ENCODE measurements around the gene PKNOX1. TPM values are rescaled to one million over a fixed set of nuclear protein-coding genes. Genes with fewer than 3 reads are reported as not detected.
"Not testable (repeated sequence)": the region's sequence is repeated elsewhere in the genome, so short reads cannot be mapped to it uniquely, and the experiment has no call there.

Gene PKNOX1
- polyA plus RNA-seq, 4 donors = 4.7 to 11.8 (median 6.0) TPM

DNA sequence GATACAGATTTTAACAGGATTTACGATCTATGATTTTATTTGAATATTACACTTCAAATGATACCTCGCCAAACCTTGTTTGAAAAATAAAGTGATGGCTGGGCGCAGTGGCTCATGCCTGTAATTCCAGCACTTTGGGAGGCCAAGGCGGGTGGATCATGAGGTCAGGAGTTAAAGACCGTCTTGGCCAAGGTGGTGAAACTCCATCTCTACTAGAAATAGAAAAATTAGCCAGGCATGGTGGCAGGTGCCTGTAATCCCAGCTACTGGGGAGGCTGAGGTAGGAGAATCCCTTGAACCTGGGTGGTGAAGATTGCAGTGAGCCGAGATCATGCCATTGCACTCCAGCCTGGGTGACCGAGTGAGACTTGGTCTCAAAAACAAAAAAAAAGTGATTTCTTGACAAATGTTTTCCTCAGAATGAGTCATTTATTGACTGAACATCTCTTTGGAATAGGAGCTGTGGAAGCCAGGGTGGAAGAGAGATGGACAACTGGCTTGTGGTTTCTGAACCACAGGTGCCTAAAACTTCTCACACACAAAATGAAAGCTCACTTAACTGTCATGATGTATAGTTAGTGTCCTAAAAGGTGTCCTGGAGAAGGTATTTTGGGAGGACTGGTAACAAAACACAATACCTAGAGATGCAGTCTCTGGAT lies 11.9 kb downstream of the PKNOX1 start:
- peaks cover 0 to 8% (median 0%) of the 10 kb centered on the region in 3 donors for H3K36me3 ChIP-seq (ENCODE audit: control insufficient read depth in 3 of 3, insufficient read depth in 2 of 3, low read depth in 1 of 3, low read length in 3 of 3)
- H3K4me1 ChIP-seq (ENCODE audit: control insufficient read depth in 3 of 3, insufficient read depth in 2 of 3, low read depth in 1 of 3, low read length in 2 of 3) = peaks cover 0 to 2% (median 0%) of the 10 kb centered on the region in 3 donors
- no peak for DNase-seq
- no peak overlapping the region for H3K27ac ChIP-seq (ENCODE audit: low read depth in 1 of 3, low read length in 2 of 3)
- no peaks in the 10 kb centered on the region for H3K27me3 ChIP-seq (ENCODE audit: control insufficient read depth in 3 of 3, insufficient read depth in 3 of 3, low read length in 3 of 3)
- no peaks in the 10 kb centered on the region for H3K9me3 ChIP-seq (ENCODE audit: control insufficient read depth in 2 of 2, insufficient read depth in 1 of 2, low read depth in 1 of 2, low read length in 1 of 2)
- WGBS, 3 donors = 89 to 94% (median 92%) methylated on average over 7 of the region's 7 CpGs
- H3K4me3 ChIP-seq (ENCODE audit: low read depth in 1 of 3, low read length in 3 of 3) = no peak overlapping the region
- no peak for FAIRE-seq

DNA sequence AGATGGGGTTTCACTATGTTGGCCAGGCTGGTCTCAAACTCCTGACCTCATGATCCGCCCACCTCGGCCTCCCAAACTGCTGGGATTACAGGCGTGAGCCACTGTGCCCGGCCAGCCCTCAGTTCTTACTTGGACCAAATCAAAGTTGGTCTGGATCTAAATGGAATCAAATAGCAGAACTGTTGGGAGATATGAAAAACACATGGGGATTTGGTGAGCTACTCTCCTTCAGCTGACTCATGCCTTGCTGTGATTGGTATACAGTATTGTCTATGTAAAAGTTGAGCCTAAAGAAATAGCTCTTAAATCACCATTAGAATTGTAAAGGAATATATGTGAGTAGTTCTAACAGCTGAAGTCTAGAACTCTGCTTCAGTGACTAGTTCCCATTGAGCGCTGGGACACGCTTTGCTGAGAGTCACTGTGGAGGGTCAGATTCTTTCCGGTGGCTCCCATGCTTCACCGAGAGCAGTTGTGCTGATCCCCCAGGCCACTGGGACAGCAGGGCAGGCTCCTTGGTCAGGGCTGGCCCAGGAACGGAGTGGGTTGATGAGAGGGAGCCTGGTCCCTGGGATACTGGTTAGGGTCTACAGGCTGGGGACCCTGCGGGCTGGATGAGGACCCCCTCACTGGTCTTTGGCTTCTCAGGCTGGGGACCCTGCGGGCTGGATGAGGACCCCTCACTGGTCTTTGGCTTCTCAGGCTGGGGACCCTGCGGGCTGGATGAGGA lies 14.0 kb downstream of the PKNOX1 start:
- no peak overlapping the region for H3K27ac ChIP-seq (ENCODE audit: low read depth in 1 of 3, low read length in 2 of 3)
- H3K36me3 ChIP-seq (ENCODE audit: control insufficient read depth in 3 of 3, insufficient read depth in 2 of 3, low read depth in 1 of 3, low read length in 3 of 3) = peaks cover 0 to 12% (median 0%) of the 10 kb centered on the region in 3 donors
- DNase-seq (no peak), FAIRE-seq (no peak)
- peaks cover 0 to 2% (median 0%) of the 10 kb centered on the region in 3 donors for H3K4me1 ChIP-seq (ENCODE audit: control insufficient read depth in 3 of 3, insufficient read depth in 2 of 3, low read depth in 1 of 3, low read length in 2 of 3)
- WGBS, 3 donors = 89 to 98% (median 95%) methylated on average over 10 to 12 of the region's 12 CpGs
- no peak overlapping the region for H3K4me3 ChIP-seq (ENCODE audit: low read depth in 1 of 3, low read length in 3 of 3)
- H3K27me3 ChIP-seq (ENCODE audit: control insufficient read depth in 3 of 3, insufficient read depth in 3 of 3, low read length in 3 of 3) = no peaks in the 10 kb centered on the region
- H3K9me3 ChIP-seq (ENCODE audit: control insufficient read depth in 2 of 2, insufficient read depth in 1 of 2, low read depth in 1 of 2, low read length in 1 of 2) = no peaks in the 10 kb centered on the region

DNA sequence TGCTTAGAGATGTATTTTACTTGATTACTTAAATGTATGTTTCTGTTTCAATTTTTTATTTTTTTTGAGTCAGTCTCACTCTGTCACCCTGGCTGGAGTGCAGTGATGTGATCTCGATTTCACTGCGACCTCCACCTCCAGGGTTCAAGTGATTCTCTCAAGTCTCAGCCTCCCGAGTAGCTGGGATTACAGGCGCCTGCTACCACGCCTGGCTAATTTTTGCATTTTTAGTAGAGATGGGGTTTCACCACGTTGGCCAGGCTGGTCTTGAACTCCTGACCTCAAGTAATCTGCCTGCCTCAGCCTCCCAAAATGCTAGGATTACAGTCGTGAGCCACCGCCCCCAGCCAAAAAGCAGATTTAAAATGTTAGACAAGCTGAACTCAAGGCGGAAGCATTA lies 15.0 kb downstream of the PKNOX1 start:
- not testable (repeated sequence) for FAIRE-seq; H3K27me3 ChIP-seq (ENCODE audit: control insufficient read depth in 3 of 3, insufficient read depth in 3 of 3, low read length in 3 of 3); H3K27ac ChIP-seq (ENCODE audit: low read depth in 1 of 3, low read length in 2 of 3); H3K9me3 ChIP-seq (ENCODE audit: control insufficient read depth in 2 of 2, insufficient read depth in 1 of 2, low read depth in 1 of 2, low read length in 1 of 2); H3K4me3 ChIP-seq (ENCODE audit: low read depth in 1 of 3, low read length in 3 of 3); DNase-seq; H3K4me1 ChIP-seq (ENCODE audit: control insufficient read depth in 3 of 3, insufficient read depth in 2 of 3, low read depth in 1 of 3, low read length in 2 of 3)
- H3K36me3 ChIP-seq (ENCODE audit: control insufficient read depth in 3 of 3, insufficient read depth in 2 of 3, low read depth in 1 of 3, low read length in 3 of 3) = peaks cover 0 to 12% (median 0%) of the 10 kb centered on the region in 3 donors
- WGBS, 3 donors = 76 to 86% (median 82%) methylated on average over 9 of the region's 9 CpGs

DNA sequence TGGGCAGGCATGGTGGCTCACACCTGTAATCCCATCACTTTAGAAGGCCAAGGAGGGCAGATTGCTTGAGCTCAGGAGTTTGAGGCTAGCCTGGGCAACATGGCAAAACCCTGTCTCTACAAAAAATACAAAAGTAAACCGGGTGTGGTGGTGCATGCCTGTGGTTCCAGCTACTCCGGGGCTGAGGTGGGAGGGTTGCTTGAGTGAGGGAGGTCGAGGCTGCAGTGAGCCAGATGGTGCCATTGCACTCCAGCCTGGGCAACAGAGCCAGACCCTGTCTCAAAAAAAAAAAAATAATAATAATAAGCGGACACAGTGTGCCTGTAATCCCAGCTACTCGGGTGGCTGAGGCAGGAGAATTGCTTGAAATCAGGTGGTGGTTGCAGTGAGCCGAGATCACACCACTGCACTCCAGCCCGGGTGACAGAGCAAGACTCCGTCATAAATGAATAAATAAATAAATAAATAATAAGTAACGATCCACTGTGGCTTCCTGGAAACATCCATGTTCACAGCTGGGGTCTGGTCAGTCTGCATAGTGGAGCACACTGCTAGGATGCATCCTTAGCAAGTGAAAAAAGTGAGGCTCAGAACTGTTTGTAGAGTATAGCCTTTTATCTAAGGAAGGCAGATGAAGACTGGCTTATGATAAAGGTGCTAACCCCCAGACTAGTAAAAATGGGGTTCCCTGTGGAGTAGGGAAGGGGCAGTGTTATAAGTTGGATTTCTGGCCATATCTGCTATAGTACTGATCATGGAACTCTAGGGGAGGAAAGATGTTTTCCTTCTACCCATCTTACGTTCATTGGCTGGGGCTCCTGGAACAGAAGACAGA lies 15.7 kb downstream of the PKNOX1 start:
- no peaks in the 10 kb centered on the region for H3K27me3 ChIP-seq (ENCODE audit: control insufficient read depth in 3 of 3, insufficient read depth in 3 of 3, low read length in 3 of 3)
- H3K4me1 ChIP-seq (ENCODE audit: control insufficient read depth in 3 of 3, insufficient read depth in 2 of 3, low read depth in 1 of 3, low read length in 2 of 3) = peaks cover 0 to 2% (median 0%) of the 10 kb centered on the region in 3 donors
- H3K9me3 ChIP-seq (ENCODE audit: control insufficient read depth in 2 of 2, insufficient read depth in 1 of 2, low read depth in 1 of 2, low read length in 1 of 2) = no peaks in the 10 kb centered on the region
- H3K4me3 ChIP-seq (ENCODE audit: low read depth in 1 of 3, low read length in 3 of 3) = no peak overlapping the region
- WGBS, 3 donors = 61 to 74% (median 69%) methylated on average over 10 of the region's 10 CpGs
- H3K27ac ChIP-seq (ENCODE audit: low read depth in 1 of 3, low read length in 2 of 3) = no peak overlapping the region
- no peak for DNase-seq
- peaks cover 0 to 12% (median 0%) of the 10 kb centered on the region in 3 donors for H3K36me3 ChIP-seq (ENCODE audit: control insufficient read depth in 3 of 3, insufficient read depth in 2 of 3, low read depth in 1 of 3, low read length in 3 of 3)
- FAIRE-seq = no peak

DNA sequence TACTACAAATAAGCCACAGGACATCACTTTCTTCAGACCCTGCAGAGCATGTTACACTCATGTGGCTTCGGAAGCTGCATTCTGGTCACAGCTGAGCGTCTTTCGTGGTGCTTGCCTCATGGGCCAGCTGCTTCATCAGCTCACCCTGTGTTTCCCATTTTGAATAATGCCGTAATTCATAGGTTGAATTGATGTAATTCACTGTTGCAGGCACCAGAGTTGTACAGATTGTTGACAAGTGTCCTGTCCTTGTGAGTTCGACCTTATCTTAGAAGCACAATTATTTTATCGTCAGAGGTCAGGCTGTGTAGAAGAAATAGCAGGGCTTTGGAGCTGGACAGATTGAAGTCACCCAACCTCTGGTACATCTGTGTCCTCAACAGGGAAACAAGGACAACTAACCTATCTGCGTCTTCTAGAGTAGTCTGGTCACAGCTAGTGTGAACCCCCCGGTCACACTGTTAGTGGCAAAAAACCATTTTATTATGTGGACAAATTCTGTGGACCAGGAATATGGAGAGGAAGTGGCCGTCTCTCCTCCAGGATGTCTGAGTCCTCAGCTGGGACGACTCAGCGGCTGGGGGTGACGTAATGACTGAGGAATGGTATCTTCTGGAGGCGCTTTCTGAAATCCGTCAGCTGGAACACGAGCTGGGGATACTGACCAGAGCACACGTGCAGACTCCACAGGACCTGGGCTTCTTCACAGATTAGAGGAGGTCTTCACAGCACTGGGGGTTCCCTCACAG lies 17.8 kb downstream of the PKNOX1 start:
- Histone ChIP-seq H3K4me3 (ENCODE audit: low read depth in 1 of 3, low read length in 3 of 3) (no peak overlapping the region), H3K36me3 (ENCODE audit: control insufficient read depth in 3 of 3, insufficient read depth in 2 of 3, low read depth in 1 of 3, low read length in 3 of 3) (peaks cover 0 to 10% (median 0%) of the 10 kb centered on the region in 3 donors), H3K4me1 (ENCODE audit: control insufficient read depth in 3 of 3, insufficient read depth in 2 of 3, low read depth in 1 of 3, low read length in 2 of 3) (peaks cover 0 to 2% (median 0%) of the 10 kb centered on the region in 3 donors), H3K9me3 (ENCODE audit: control insufficient read depth in 2 of 2, insufficient read depth in 1 of 2, low read depth in 1 of 2, low read length in 1 of 2) (no peaks in the 10 kb centered on the region), H3K27ac (ENCODE audit: low read depth in 1 of 3, low read length in 2 of 3) (peak overlapping the region in 2 of 3 donors; percentile 17 to 53), H3K27me3 (ENCODE audit: control insufficient read depth in 3 of 3, insufficient read depth in 3 of 3, low read length in 3 of 3) (no peaks in the 10 kb centered on the region)
- 57 to 76% (median 73%) methylated on average over 16 of the region's 16 CpGs for WGBS, 3 donors
- no peak for FAIRE-seq
- peak in 1 of 2 donors; percentile 47 for DNase-seq

DNA sequence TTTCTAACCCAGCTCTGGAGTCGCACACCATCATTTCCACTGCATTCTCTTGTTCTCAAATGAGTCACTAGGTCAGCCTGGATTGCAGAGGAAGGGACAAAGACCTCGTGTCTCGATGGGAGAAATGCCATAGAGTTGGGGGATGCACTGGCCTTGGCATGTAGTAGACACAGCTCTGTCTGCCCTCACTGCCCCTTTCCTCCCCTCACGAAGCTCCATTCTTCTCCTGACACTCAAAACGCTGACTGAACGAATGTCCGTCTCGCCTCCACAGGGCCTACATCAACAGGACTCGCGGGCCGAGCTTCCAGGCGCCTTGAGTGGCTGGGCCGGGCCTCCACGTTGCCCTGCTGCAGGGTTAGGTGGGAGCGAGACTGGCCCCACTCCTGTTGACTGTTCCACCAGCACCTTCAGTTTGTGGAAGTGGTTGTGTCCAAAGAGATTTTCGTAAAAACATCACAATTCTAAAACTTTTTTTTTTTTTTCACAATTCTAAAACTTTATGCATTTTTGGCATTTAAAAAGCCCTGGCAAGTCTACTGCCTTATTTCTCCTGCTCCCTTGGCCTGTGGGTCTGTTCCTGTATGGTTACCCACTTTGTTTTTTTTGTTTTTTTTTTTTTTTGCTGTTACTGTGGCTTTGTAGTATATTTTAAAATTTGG lies 18.8 kb downstream of the PKNOX1 start:
- Histone ChIP-seq H3K4me1 (ENCODE audit: control insufficient read depth in 3 of 3, insufficient read depth in 2 of 3, low read depth in 1 of 3, low read length in 2 of 3) (peaks cover 0 to 2% (median 0%) of the 10 kb centered on the region in 3 donors), H3K9me3 (ENCODE audit: control insufficient read depth in 2 of 2, insufficient read depth in 1 of 2, low read depth in 1 of 2, low read length in 1 of 2) (peaks cover 0 to 9% of the 10 kb centered on the region in 2 donors), H3K27ac (ENCODE audit: low read depth in 1 of 3, low read length in 2 of 3) (peak overlapping the region in 2 of 3 donors; percentile 17 to 53), H3K4me3 (ENCODE audit: low read depth in 1 of 3, low read length in 3 of 3) (no peak overlapping the region), H3K27me3 (ENCODE audit: control insufficient read depth in 3 of 3, insufficient read depth in 3 of 3, low read length in 3 of 3) (no peaks in the 10 kb centered on the region), H3K36me3 (ENCODE audit: control insufficient read depth in 3 of 3, insufficient read depth in 2 of 3, low read depth in 1 of 3, low read length in 3 of 3) (peaks cover 0 to 10% (median 0%) of the 10 kb centered on the region in 3 donors)
- FAIRE-seq (no peak), DNase-seq (no peak)
- WGBS, 3 donors = 84 to 93% (median 90%) methylated on average over 16 of the region's 16 CpGs

DNA sequence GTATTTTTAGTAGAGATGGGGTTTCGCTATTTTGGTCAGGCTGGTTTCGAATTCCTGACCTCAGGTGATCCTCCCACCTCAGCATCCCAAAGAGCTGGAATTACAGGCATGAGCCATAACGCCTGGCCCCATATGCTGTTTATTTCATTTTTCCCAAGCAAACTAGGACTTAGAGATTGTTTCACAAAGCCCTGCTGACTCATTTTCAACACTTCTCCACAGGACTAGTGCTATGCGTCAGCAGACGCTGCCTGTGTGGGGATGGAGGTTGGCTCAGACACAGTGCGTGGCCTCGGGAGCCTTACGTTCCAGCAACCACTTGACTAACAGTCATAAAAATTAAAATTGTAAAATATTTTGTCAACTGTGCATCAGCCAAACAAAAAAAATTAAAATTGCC lies 22.7 kb downstream of the PKNOX1 start:
- peaks cover 0 to 25% of the 10 kb centered on the region in 2 donors for H3K9me3 ChIP-seq (ENCODE audit: control insufficient read depth in 2 of 2, insufficient read depth in 1 of 2, low read depth in 1 of 2, low read length in 1 of 2)
- no peaks in the 10 kb centered on the region for H3K4me1 ChIP-seq (ENCODE audit: control insufficient read depth in 3 of 3, insufficient read depth in 2 of 3, low read depth in 1 of 3, low read length in 2 of 3)
- H3K27me3 ChIP-seq (ENCODE audit: control insufficient read depth in 3 of 3, insufficient read depth in 3 of 3, low read length in 3 of 3) = no peaks in the 10 kb centered on the region
- 74 to 92% (median 82%) methylated on average over 8 of the region's 8 CpGs for WGBS, 3 donors
- peak overlapping the region in 1 of 3 donors; percentile 66 for H3K27ac ChIP-seq (ENCODE audit: low read depth in 1 of 3, low read length in 2 of 3)
- H3K4me3 ChIP-seq (ENCODE audit: low read depth in 1 of 3, low read length in 3 of 3) = no peak overlapping the region
- DNase-seq (no peak), FAIRE-seq (no peak)
- H3K36me3 ChIP-seq (ENCODE audit: control insufficient read depth in 3 of 3, insufficient read depth in 2 of 3, low read depth in 1 of 3, low read length in 3 of 3) = peaks cover 0 to 13% (median 0%) of the 10 kb centered on the region in 3 donors
